Subcutaneous abdominal adipose tissue (tissue), 5 donors: ENCODE measurements around the gene GPAT3.
"Not testable (repeated sequence)": the region's sequence is repeated elsewhere in the genome, so short reads cannot be mapped to it uniquely, and the experiment has no call there.

ENCODE experiments used
- H3K27ac ChIP-seq: one replicate; pipeline ENCODE4 v1.7.0; 2013; ENCODE audit warnings: low read depth, mild to moderate bottlenecking, inconsistent platforms, low read length, moderate library complexity
- H3K27me3 ChIP-seq, 5 donors: one replicate each; pipeline ENCODE4 v1.7.0; 2013; ENCODE audit warnings: low read length in 5 of 5, inconsistent platforms in 1 of 5; ENCODE audit not compliant: control insufficient read depth in 5 of 5, insufficient read depth in 4 of 5
- H3K36me3 ChIP-seq, 5 donors: one replicate each; pipeline ENCODE4 v1.7.0; 2013; ENCODE audit warnings: low read length in 5 of 5; ENCODE audit not compliant: control insufficient read depth in 5 of 5, insufficient read depth in 5 of 5
- H3K4me1 ChIP-seq, 5 donors: one replicate each; pipeline ENCODE4 v1.7.0; 2013; ENCODE audit warnings: low read length in 5 of 5, mild to moderate bottlenecking in 3 of 5, moderate library complexity in 1 of 5; ENCODE audit not compliant: control insufficient read depth in 5 of 5, insufficient read depth in 5 of 5
- H3K4me3 ChIP-seq, 5 donors: one replicate each; pipeline ENCODE4 v1.7.0; 2013; ENCODE audit warnings: low read length in 5 of 5, low read depth in 1 of 5
- H3K9ac ChIP-seq, 5 donors: one replicate each; pipeline ENCODE4 v1.7.0; 2013; ENCODE audit warnings: low read length in 5 of 5, mild to moderate bottlenecking in 4 of 5, moderate library complexity in 3 of 5
- H3K9me3 ChIP-seq, 5 donors: one replicate each; pipeline ENCODE4 v1.7.0; 2013; ENCODE audit warnings: low read length in 5 of 5; ENCODE audit not compliant: control insufficient read depth in 5 of 5
- donor health status: healthy.
- donor health status: healthy.
- donor health status: healthy.
- donor health status: healthy.
- donor health status: healthy.

Gene GPAT3

GRCh38 chr4:83535520-83536361 is at the start of gene GPAT3:
Gene GPAT3 (plus strand): TSS chr4:83536108. CDS start chr4:83536623, 515 bp downstream.
- H3K9me3 ChIP-seq = no peaks in the 10 kb centered on the region
- peaks cover 0 to 23% (median 18%) of the 10 kb centered on the region in 5 donors for H3K4me1 ChIP-seq
- peak within 1 kb of the TSS; percentile 79 to 97 (median 80) for H3K4me3 ChIP-seq
- H3K9ac ChIP-seq = peak within 1 kb of the TSS; percentile 59 to 77 (median 74)
- H3K27me3 ChIP-seq = peaks cover 0 to 7% (median 2%) of the 10 kb centered on the region in 5 donors
- H3K27ac ChIP-seq = peak within 1 kb of the TSS; percentile 37
- H3K36me3 ChIP-seq = no peaks in the 10 kb centered on the region

GRCh38 chr4:83486457-83487129 is 49.3 kb upstream of the GPAT3 start:
- Histone ChIP-seq H3K27ac (no peak overlapping the region), H3K36me3 (no peaks in the 10 kb centered on the region), H3K4me3 (no peak overlapping the region), H3K9me3 (no peaks in the 10 kb centered on the region), H3K27me3 (no peaks in the 10 kb centered on the region), H3K9ac (no peak overlapping the region), H3K4me1 (peaks cover 0 to 16% (median 14%) of the 10 kb centered on the region in 5 donors)

GRCh38 chr4:83489711-83490326 is 46.1 kb upstream of the GPAT3 start:
- no peak overlapping the region for H3K27ac ChIP-seq
- H3K9ac ChIP-seq = no peak overlapping the region
- no peaks in the 10 kb centered on the region for H3K9me3 ChIP-seq
- H3K4me3 ChIP-seq = no peak overlapping the region
- H3K4me1 ChIP-seq = peaks cover 0 to 7% (median 6%) of the 10 kb centered on the region in 5 donors
- H3K27me3 ChIP-seq = no peaks in the 10 kb centered on the region
- H3K36me3 ChIP-seq = no peaks in the 10 kb centered on the region

- Histone ChIP-seq H3K4me1 (no peaks in the 10 kb centered on the region), H3K4me3 (no peak overlapping the region), H3K9me3 (no peaks in the 10 kb centered on the region), H3K27ac (no peak overlapping the region), H3K9ac (no peak overlapping the region), H3K36me3 (no peaks in the 10 kb centered on the region), H3K27me3 (no peaks in the 10 kb centered on the region)
Measured at GRCh38 chr4:83490876-83491450, 44.9 kb upstream of the GPAT3 start.

GRCh38 chr4:83496085-83496917 is 39.6 kb upstream of the GPAT3 start:
- H3K27me3 ChIP-seq, H3K4me3 ChIP-seq, H3K36me3 ChIP-seq, H3K9me3 ChIP-seq, H3K4me1 ChIP-seq, H3K27ac ChIP-seq: not testable (repeated sequence)
- peak overlapping the region in 1 of 5 donors; percentile 4 for H3K9ac ChIP-seq

GRCh38 chr4:83498187-83498586 is 37.7 kb upstream of the GPAT3 start:
- Histone ChIP-seq H3K9ac (no peak overlapping the region), H3K36me3 (no peaks in the 10 kb centered on the region), H3K27ac (no peak overlapping the region), H3K4me3 (no peak overlapping the region), H3K27me3 (no peaks in the 10 kb centered on the region), H3K9me3 (no peaks in the 10 kb centered on the region), H3K4me1 (no peaks in the 10 kb centered on the region)

GRCh38 chr4:83501671-83502070 is 34.2 kb upstream of the GPAT3 start:
- not testable (repeated sequence) for H3K9ac ChIP-seq, H3K27ac ChIP-seq, H3K9me3 ChIP-seq, H3K27me3 ChIP-seq, H3K4me1 ChIP-seq, H3K36me3 ChIP-seq, H3K4me3 ChIP-seq

- no peak overlapping the region for H3K27ac ChIP-seq
- H3K36me3 ChIP-seq = no peaks in the 10 kb centered on the region
- H3K9me3 ChIP-seq = no peaks in the 10 kb centered on the region
Measured at GRCh38 chr4:83503974-83504373, 31.9 kb upstream of the GPAT3 start.

GRCh38 chr4:83504503-83504902 is 31.4 kb upstream of the GPAT3 start:
- Histone ChIP-seq H3K27ac (no peak overlapping the region), H3K9ac (no peak overlapping the region), H3K4me3 (no peak overlapping the region), H3K36me3 (no peaks in the 10 kb centered on the region), H3K4me1 (no peaks in the 10 kb centered on the region), H3K27me3 (no peaks in the 10 kb centered on the region), H3K9me3 (no peaks in the 10 kb centered on the region)

More at GRCh38 chr4:83503974-83504373, 31.9 kb upstream of the GPAT3 start:
- Histone ChIP-seq H3K9ac (no peak overlapping the region), H3K27me3 (no peaks in the 10 kb centered on the region), H3K4me1 (no peaks in the 10 kb centered on the region), H3K4me3 (no peak overlapping the region)
